Naive thymus-derived CD4-positive, alpha-beta T cell (primary cell): ENCODE measurements around the gene ETDB. TPM values are rescaled to one million over a fixed set of nuclear protein-coding genes. Genes with fewer than 3 reads are reported as not detected.

ENCODE experiments used
- polyA plus RNA-seq, 2 donors: library from polyadenylated mRNA; unstranded; fragments of 300-500 nt; fragmentation: Illumina TruSeq; gene quantifications; one replicate each; pipeline ENCODE4 v1.2.3, GENCODE V29; 2021
- total RNA-seq, 6 experiments: library from RNA in 5 of 6; stranded (reverse) in 5 of 6; gene quantifications; 1 replicate in 5 of 6; 2 replicates in 1 of 6; pipeline ENCODE4 v1.2.3 and lab custom pipeline; 2021 to 2026

The ETDB gene
- total and polyA plus RNA-seq, 7 experiments from 2014 or later, result not detected

Other genes with a start within 250 kb of the ETDB start
- gene MOSPD1, start 205.3 kb downstream of the ETDB start, total RNA-seq, result 10 to 100 TPM in 2 of 5 experiments, 1 to 10 TPM in 3; 5.5 to 10.7 (median 9.9) TPM
- 10 to 100 TPM; 19.3 to 22.5 TPM for gene MOSPD1, start 205.3 kb downstream of the ETDB start, polyA plus RNA-seq
- gene SMIM10, start 129.5 kb downstream of the ETDB start, total RNA-seq, result not detected
- not detected for gene SMIM10, start 129.5 kb downstream of the ETDB start, polyA plus RNA-seq
- under 1 TPM in 4 of 5 experiments, not detected in 1; 0.27 to 0.60 (median 0.36) TPM for gene RTL8B, start 98.0 kb downstream of the ETDB start, total RNA-seq
- under 1 TPM in 1 of 2 donors, not detected in 1; 0.15 TPM for gene RTL8B, start 98.0 kb downstream of the ETDB start, polyA plus RNA-seq
- gene RTL8C, start 88.2 kb downstream of the ETDB start, total RNA-seq, result 10 to 100 TPM; 10.2 to 26.6 (median 21.8) TPM
- gene RTL8C, start 88.2 kb downstream of the ETDB start, polyA plus RNA-seq, result 10 to 100 TPM; 24.2 to 27.1 TPM
- gene RTL8A, start 68.4 kb downstream of the ETDB start, total RNA-seq, result 10 to 100 TPM in 3 of 5 experiments, 1 to 10 TPM in 2; 6.7 to 17.9 (median 16.5) TPM
- 10 to 100 TPM; 20.7 to 31.7 TPM for gene RTL8A, start 68.4 kb downstream of the ETDB start, polyA plus RNA-seq
- gene SMIM10L2B, start 21.8 kb downstream of the ETDB start, total RNA-seq, result 1 to 10 TPM in 1 of 5 experiments, under 1 TPM in 3, not detected in 1; 0.74 to 1.0 (median 0.78) TPM
- gene SMIM10L2B, start 21.8 kb downstream of the ETDB start, polyA plus RNA-seq, result under 1 TPM; 0.30 to 0.48 TPM
- not detected for gene CT55, start 50.9 kb upstream of the ETDB start, total RNA-seq
- not detected for gene CT55, start 50.9 kb upstream of the ETDB start, polyA plus RNA-seq
- not detected for gene ETDA, start 131.5 kb upstream of the ETDB start, total RNA-seq
- not detected for gene ETDA, start 131.5 kb upstream of the ETDB start, polyA plus RNA-seq
- not detected for gene ETDC, start 189.0 kb upstream of the ETDB start, total RNA-seq
- not detected for gene ETDC, start 189.0 kb upstream of the ETDB start, polyA plus RNA-seq
- 10 to 100 TPM in 3 of 5 experiments, 1 to 10 TPM in 2; 9.7 to 19.7 (median 18.1) TPM for gene ZNF75D, start 223.6 kb upstream of the ETDB start, total RNA-seq
- 10 to 100 TPM in 1 of 2 donors, 1 to 10 TPM in 1; 7.3 to 11.4 TPM for gene ZNF75D, start 223.6 kb upstream of the ETDB start, polyA plus RNA-seq
- gene ZNF449, start 224.3 kb upstream of the ETDB start, total RNA-seq, result 1 to 10 TPM; 2.4 to 8.7 (median 4.7) TPM
- gene ZNF449, start 224.3 kb upstream of the ETDB start, polyA plus RNA-seq, result 1 to 10 TPM; 1.1 to 2.2 TPM